ENCODE results near the gene WDR76.

The WDR76 gene

GRCh38 chr15:43878446-43878845 lies 51.6 kb downstream of the WDR76 start:
- DNase-seq (ENCODE audit: low read depth): no peak

- DNase-seq (ENCODE audit: low read depth): no peak
These were observed 52.9 kb downstream of the WDR76 start for GRCh38 chr15:43879386-43880355.

GRCh38 chr15:43880406-43881194 lies 53.8 kb downstream of the WDR76 start:
- DNase-seq (ENCODE audit: low read depth): no peak

- DNase-seq (ENCODE audit: low read depth): no peak
These were observed 54.4 kb downstream of the WDR76 start for GRCh38 chr15:43881245-43881644.

GRCh38 chr15:43881944-43882343 lies 55.1 kb downstream of the WDR76 start:
- DNase-seq (ENCODE audit: low read depth): no peak

GRCh38 chr15:43883571-43883970 lies 56.8 kb downstream of the WDR76 start:
- DNase-seq (ENCODE audit: low read depth): no peak

GRCh38 chr15:43886558-43886957 lies 59.8 kb downstream of the WDR76 start:
- DNase-seq (ENCODE audit: low read depth): no peak

GRCh38 chr15:43887901-43888300 lies 61.1 kb downstream of the WDR76 start:
- DNase-seq (ENCODE audit: low read depth): no peak

- DNase-seq (ENCODE audit: low read depth): no peak
These were observed 62.2 kb downstream of the WDR76 start for GRCh38 chr15:43889042-43889441.

- DNase-seq (ENCODE audit: low read depth): no peak
These were observed 67.2 kb downstream of the WDR76 start for GRCh38 chr15:43893956-43894355.

GRCh38 chr15:43895586-43895985 lies 68.8 kb downstream of the WDR76 start:
- DNase-seq (ENCODE audit: low read depth): no peak

GRCh38 chr15:43896543-43896942 lies 69.7 kb downstream of the WDR76 start:
- no peak for DNase-seq (ENCODE audit: low read depth)

- no peak for DNase-seq (ENCODE audit: low read depth)
These were observed 72.1 kb downstream of the WDR76 start for GRCh38 chr15:43898891-43899290.

GRCh38 chr15:43899928-43900327 lies 73.1 kb downstream of the WDR76 start:
- DNase-seq (ENCODE audit: low read depth): no peak

- no peak for DNase-seq (ENCODE audit: low read depth)
These were observed 74.2 kb downstream of the WDR76 start for GRCh38 chr15:43900996-43901395.

- DNase-seq (ENCODE audit: low read depth): no peak
These were observed 74.7 kb downstream of the WDR76 start for GRCh38 chr15:43901495-43901894.

GRCh38 chr15:43903864-43904290 lies 77.1 kb downstream of the WDR76 start:
- DNase-seq (ENCODE audit: low read depth): peak; percentile 31

- DNase-seq (ENCODE audit: low read depth): no peak
These were observed 79.0 kb downstream of the WDR76 start for GRCh38 chr15:43905755-43906154.

- no peak for DNase-seq (ENCODE audit: low read depth)
These were observed 81.8 kb downstream of the WDR76 start for GRCh38 chr15:43908516-43909050.

GRCh38 chr15:43911235-43911781 lies 84.5 kb downstream of the WDR76 start:
- DNase-seq (ENCODE audit: low read depth): no peak

- no peak for DNase-seq (ENCODE audit: low read depth)
These were observed 85.4 kb downstream of the WDR76 start for GRCh38 chr15:43912208-43912607.

GRCh38 chr15:43913026-43913780 lies 86.4 kb downstream of the WDR76 start:
- no peak for DNase-seq (ENCODE audit: low read depth)
